ENCODE results near the gene RUNX2. TPM values are rescaled to one million over a fixed set of nuclear protein-coding genes. Genes with fewer than 3 reads are reported as not detected.

RUNX2 gene
- total and polyA plus RNA-seq, 3 donors from 2014 or later: 2.9 to 6.0 (median 4.3) TPM

DNA sequence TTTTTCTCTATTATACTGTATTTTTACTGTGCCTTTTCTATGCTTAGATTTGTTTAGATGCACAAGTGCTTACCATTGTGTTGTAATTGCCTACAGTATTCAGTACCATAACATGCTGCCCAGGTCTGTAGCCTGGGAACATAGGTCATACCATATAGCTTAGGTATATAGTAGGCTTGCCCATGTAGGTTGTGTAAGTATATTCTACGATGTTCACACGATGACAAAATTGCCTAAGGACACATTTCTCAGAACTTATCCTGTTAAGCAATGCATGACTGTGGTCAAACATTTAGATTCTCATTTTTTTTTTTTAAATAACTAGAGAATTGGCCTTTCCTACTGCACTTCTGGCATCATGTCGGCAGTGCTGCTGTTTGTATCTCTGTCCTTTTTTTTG is 303.3 kb downstream of the RUNX2 start:
- Histone ChIP-seq H3K9me3 (no peaks in the 10 kb centered on the region), H3K27me3 (no peaks in the 10 kb centered on the region), H3K4me3 (no peak overlapping the region), H3K4me1 (no peaks in the 10 kb centered on the region), H3K27ac (no peak overlapping the region), H3K36me3 (ENCODE audit: low read depth, missing control alignments) (no peaks in the 10 kb centered on the region)
- intact Hi-C loops (cut with DNase I; ENCODE audit: low total_unique reads): no loop called here
- 96 to 97% methylated on average over 3 of the region's 3 CpGs for WGBS, 2 donors
- TF ChIP-seq POLR2A (IDR thresholded peaks at IDR 0.05): no peak
- DNase-seq: no peak

GRCh38 chr6:45633272-45633908 is 305.3 kb downstream of the RUNX2 start:
- Histone ChIP-seq H3K4me1 (no peaks in the 10 kb centered on the region), H3K27me3 (no peaks in the 10 kb centered on the region), H3K27ac (no peak overlapping the region), H3K4me3 (no peak overlapping the region), H3K36me3 (ENCODE audit: low read depth, missing control alignments) (no peaks in the 10 kb centered on the region), H3K9me3 (no peaks in the 10 kb centered on the region)
- DNase-seq: no peak
- intact Hi-C loops (cut with DNase I; ENCODE audit: low total_unique reads): no loop called here
- 87 to 89% methylated on average over 6 of the region's 6 CpGs for WGBS, 2 donors
- TF ChIP-seq, protein P1, sequence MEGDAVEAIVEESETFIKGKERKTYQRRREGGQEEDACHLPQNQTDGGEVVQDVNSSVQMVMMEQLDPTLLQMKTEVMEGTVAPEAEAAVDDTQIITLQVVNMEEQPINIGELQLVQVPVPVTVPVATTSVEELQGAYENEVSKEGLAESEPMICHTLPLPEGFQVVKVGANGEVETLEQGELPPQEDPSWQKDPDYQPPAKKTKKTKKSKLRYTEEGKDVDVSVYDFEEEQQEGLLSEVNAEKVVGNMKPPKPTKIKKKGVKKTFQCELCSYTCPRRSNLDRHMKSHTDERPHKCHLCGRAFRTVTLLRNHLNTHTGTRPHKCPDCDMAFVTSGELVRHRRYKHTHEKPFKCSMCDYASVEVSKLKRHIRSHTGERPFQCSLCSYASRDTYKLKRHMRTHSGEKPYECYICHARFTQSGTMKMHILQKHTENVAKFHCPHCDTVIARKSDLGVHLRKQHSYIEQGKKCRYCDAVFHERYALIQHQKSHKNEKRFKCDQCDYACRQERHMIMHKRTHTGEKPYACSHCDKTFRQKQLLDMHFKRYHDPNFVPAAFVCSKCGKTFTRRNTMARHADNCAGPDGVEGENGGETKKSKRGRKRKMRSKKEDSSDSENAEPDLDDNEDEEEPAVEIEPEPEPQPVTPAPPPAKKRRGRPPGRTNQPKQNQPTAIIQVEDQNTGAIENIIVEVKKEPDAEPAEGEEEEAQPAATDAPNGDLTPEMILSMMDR (IDR thresholded peaks at IDR 0.05): no peak
- no peak for TF ChIP-seq POLR2A (IDR thresholded peaks at IDR 0.05)

DNA sequence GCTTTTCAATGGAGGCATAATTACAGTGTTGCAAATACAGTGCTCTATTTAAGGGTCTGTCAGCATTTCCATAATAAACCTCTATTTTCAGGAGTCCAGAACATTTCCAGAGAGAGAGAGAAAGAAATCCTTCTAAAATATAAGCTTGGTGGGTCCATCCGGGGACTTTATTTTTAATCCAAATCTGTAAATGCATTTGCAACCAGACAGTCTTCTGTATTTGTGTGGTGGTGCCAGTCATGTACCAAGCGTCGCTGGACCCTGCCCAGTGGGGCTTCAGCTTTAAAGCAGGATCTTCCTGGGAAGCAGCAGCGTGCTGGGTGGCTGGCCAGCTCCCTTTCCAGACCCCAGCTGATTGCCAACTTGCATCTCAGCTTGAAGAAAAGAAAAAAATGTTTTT is 306.1 kb downstream of the RUNX2 start:
- Histone ChIP-seq H3K4me1 (no peaks in the 10 kb centered on the region), H3K4me3 (no peak overlapping the region), H3K9me3 (no peaks in the 10 kb centered on the region), H3K36me3 (ENCODE audit: low read depth, missing control alignments) (no peaks in the 10 kb centered on the region), H3K27me3 (no peaks in the 10 kb centered on the region), H3K27ac (no peak overlapping the region)
- DNase-seq: no peak
- intact Hi-C loops (cut with DNase I; ENCODE audit: low total_unique reads): no loop called here
- TF ChIP-seq, protein P1 (IDR thresholded peaks at IDR 0.05): no peak
- TF ChIP-seq POLR2A (IDR thresholded peaks at IDR 0.05): no peak
- 84 to 88% methylated on average over 4 of the region's 4 CpGs for WGBS, 2 donors

DNA sequence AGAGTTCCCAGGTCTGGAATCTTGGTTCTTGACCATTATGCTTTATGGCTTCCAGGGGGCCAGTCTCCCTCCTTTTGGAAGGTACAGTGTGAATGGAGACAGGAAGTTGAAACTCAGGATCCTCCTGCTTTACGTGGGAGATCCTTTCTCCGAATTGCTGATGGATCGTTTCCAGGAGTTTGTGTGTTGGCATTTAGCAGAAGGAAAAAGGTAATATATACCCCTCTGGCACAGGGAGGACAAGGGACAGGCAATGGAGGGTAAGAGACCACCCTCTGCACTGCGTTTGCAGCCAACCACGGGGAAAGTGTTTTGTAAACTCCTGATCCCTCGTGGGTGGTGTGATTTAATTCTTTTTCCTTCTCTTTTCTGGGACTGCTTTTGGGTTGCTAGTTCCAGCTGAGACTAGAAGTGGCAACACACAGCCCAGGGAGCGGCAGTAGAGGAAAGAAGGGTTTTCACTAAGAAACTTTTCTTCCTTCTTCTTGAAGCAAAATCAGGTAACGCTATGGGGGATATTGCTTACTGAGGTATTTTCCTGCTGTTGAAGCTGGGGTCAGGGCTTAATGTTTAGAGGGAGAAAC is 307.2 kb downstream of the RUNX2 start:
- DNase-seq: no peak
- no peak overlapping the region for H3K4me3 ChIP-seq
- 54 to 61% methylated on average over 8 of the region's 8 CpGs for WGBS, 2 donors
- no peaks in the 10 kb centered on the region for H3K27me3 ChIP-seq
- no peaks in the 10 kb centered on the region for H3K4me1 ChIP-seq
- TF ChIP-seq POLR2A (IDR thresholded peaks at IDR 0.05): no peak
- TF ChIP-seq, protein P1 (IDR thresholded peaks at IDR 0.05): no peak
- H3K9me3 ChIP-seq: no peaks in the 10 kb centered on the region
- H3K27ac ChIP-seq: no peak overlapping the region
- no peaks in the 10 kb centered on the region for H3K36me3 ChIP-seq (ENCODE audit: low read depth, missing control alignments)
- intact Hi-C loops (cut with DNase I; ENCODE audit: low total_unique reads): no loop called here

DNA sequence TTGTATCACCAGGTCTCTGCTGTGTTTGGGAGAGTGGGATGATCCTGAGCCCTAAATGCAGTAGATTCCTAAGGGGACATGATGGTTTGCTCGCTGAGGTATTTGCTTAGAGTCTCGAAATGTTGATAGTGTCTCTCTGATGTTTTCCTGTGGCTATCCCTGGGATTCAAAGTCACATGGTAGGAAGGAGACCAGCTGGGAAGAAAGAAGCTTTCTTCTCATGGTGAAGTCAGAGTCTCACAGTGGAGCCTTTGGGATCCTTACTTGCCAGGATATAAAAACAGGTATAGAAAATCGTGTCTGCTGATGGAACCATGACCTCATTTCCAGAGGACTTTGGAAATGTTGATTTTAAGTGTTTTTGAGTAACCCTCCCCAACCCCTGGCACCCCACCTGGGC is 308.9 kb downstream of the RUNX2 start:
- no peak for DNase-seq
- intact Hi-C loops (cut with DNase I; ENCODE audit: low total_unique reads): no loop called here
- TF ChIP-seq, protein P1 (IDR thresholded peaks at IDR 0.05): no peak
- no peak for TF ChIP-seq POLR2A (IDR thresholded peaks at IDR 0.05)
- Histone ChIP-seq H3K36me3 (ENCODE audit: low read depth, missing control alignments) (no peaks in the 10 kb centered on the region), H3K9me3 (no peaks in the 10 kb centered on the region), H3K27me3 (no peaks in the 10 kb centered on the region), H3K4me1 (no peaks in the 10 kb centered on the region), H3K4me3 (no peak overlapping the region), H3K27ac (no peak overlapping the region)
- WGBS, 2 donors: 84 to 95% methylated on average over 3 of the region's 3 CpGs

Measured in testis (tissue), 3 donors.